GM18505 (cell line): ENCODE results near the gene INSYN2B.
"Not testable (repeated sequence)": the region's sequence is repeated elsewhere in the genome, so short reads cannot be mapped to it uniquely, and the experiment has no call there.

Experiments
- ATAC-seq: cut with Tn5 transposase; IDR thresholded peaks from one replicate; pipeline ENCODE4 v1.9.1; 2021; ENCODE audit not compliant: unreplicated experiment
- POLR2A ChIP-seq: IDR thresholded peaks from 4 replicates; pipeline ENCODE4 v1.6.1; 2011; ENCODE audit warnings: borderline replicate concordance; ENCODE audit not compliant: insufficient read depth, insufficient read length; ENCODE audit errors: extremely low read depth

INSYN2B gene

GRCh38 chr5:169836835-169837536 is 143.3 kb downstream of the INSYN2B start:
- no peak for ATAC-seq
- no peak for TF ChIP-seq POLR2A

GRCh38 chr5:169834540-169834939 is 145.8 kb downstream of the INSYN2B start:
- ATAC-seq, result not testable (repeated sequence)

- not testable (repeated sequence) for ATAC-seq
Measured at GRCh38 chr5:169833681-169834292, 146.5 kb downstream of the INSYN2B start.

- no peak for ATAC-seq
- no peak for TF ChIP-seq POLR2A
Measured at GRCh38 chr5:169832845-169833244, 147.4 kb downstream of the INSYN2B start.

GRCh38 chr5:169832304-169832703 is 148.0 kb downstream of the INSYN2B start:
- ATAC-seq, result no peak
- no peak for TF ChIP-seq POLR2A

- TF ChIP-seq POLR2A, result no peak
- no peak for ATAC-seq
Measured at GRCh38 chr5:169831331-169831730, 149.0 kb downstream of the INSYN2B start.

GRCh38 chr5:169828385-169828784 is 151.9 kb downstream of the INSYN2B start:
- ATAC-seq, result no peak
- no peak for TF ChIP-seq POLR2A

GRCh38 chr5:169827769-169828168 is 152.5 kb downstream of the INSYN2B start:
- TF ChIP-seq POLR2A, result no peak
- ATAC-seq, result no peak

- TF ChIP-seq POLR2A, result no peak
- ATAC-seq, result no peak
Measured at GRCh38 chr5:169826618-169827017, 153.7 kb downstream of the INSYN2B start.

- no peak for ATAC-seq
- TF ChIP-seq POLR2A, result no peak
Measured at GRCh38 chr5:169817031-169817430, 163.3 kb downstream of the INSYN2B start.

GRCh38 chr5:169814522-169814921 is 165.8 kb downstream of the INSYN2B start:
- no peak for ATAC-seq
- no peak for TF ChIP-seq POLR2A
